KMS-11 (cell line): ENCODE data around the gene CPHXL2.

ENCODE experiments used
- H2AFZ ChIP-seq: fragments of 200-600 bp; sonication (generic); 2 replicates; pipeline ENCODE4 v1.6.1; 2016; ENCODE audit warnings: antibody characterized with exemption, mixed run types, low read depth
- H3K27ac ChIP-seq: fragments of 200-600 bp; sonication (generic); 2 replicates; pipeline ENCODE4 v1.6.1; 2016; ENCODE audit warnings: mild to moderate bottlenecking, mixed run types
- H3K27me3 ChIP-seq: fragments of 200-600 bp; sonication (generic); 2 replicates; pipeline ENCODE4 v1.6.1; 2017; ENCODE audit warnings: mild to moderate bottlenecking, low read depth, mixed run types, moderate library complexity; ENCODE audit not compliant: insufficient read depth
- H3K36me3 ChIP-seq: fragments of 200-600 bp; sonication (generic); 2 replicates; pipeline ENCODE4 v1.6.1; 2017; ENCODE audit warnings: mild to moderate bottlenecking, mixed run types; ENCODE audit not compliant: insufficient read depth
- H3K4me1 ChIP-seq: fragments of 200-600 bp; sonication (generic); 2 replicates; pipeline ENCODE4 v1.6.1; 2016; ENCODE audit warnings: mild to moderate bottlenecking, low read depth, mixed run types; ENCODE audit not compliant: poor library complexity, severe bottlenecking
- H3K4me2 ChIP-seq: fragments of 200-600 bp; sonication (generic); 2 replicates; pipeline ENCODE4 v1.7.0; 2016; ENCODE audit warnings: mild to moderate bottlenecking, mixed run types
- H3K4me3 ChIP-seq: fragments of 200-600 bp; sonication (generic); IDR thresholded peaks from 2 replicates; pipeline ENCODE4 v1.6.1; 2017; ENCODE audit warnings: low read depth, low read length, mixed read lengths; ENCODE audit not compliant: insufficient read depth
- H3K79me2 ChIP-seq: fragments of 200-600 bp; sonication (generic); 2 replicates; pipeline ENCODE4 v1.6.1; 2016; ENCODE audit warnings: low read depth, mixed run types; ENCODE audit not compliant: insufficient read depth
- H3K9ac ChIP-seq: fragments of 200-600 bp; sonication (generic); 2 replicates; pipeline ENCODE4 v1.6.1; 2016; ENCODE audit warnings: mild to moderate bottlenecking, mixed run types
- H4K20me1 ChIP-seq: fragments of 200-600 bp; sonication (generic); 2 replicates; pipeline ENCODE4 v1.6.1; 2016; ENCODE audit warnings: mild to moderate bottlenecking, mixed run types; ENCODE audit not compliant: insufficient read depth
- CTCF ChIP-seq: fragments of 200-600 bp; sonication (generic); conservative IDR thresholded peaks from 2 replicates; pipeline ENCODE4 v1.6.1; 2017; ENCODE audit warnings: low read depth, mild to moderate bottlenecking, antibody characterized with exemption, low read length, moderate library complexity, mixed read lengths

Gene CPHXL2

GRCh38 chr16:75644240-75645012, 32.4 kb downstream of the CPHXL2 start:
- Histone ChIP-seq H3K4me1 (peaks cover 21% of the 10 kb centered on the region), H3K4me3 (no peak overlapping the region), H4K20me1 (peaks cover 6% of the 10 kb centered on the region; the same call in 1 of the 2 replicates), H3K9ac (no peak overlapping the region), H3K79me2 (peaks cover 73% of the 10 kb centered on the region), H3K27ac (no peak overlapping the region), H3K36me3 (peaks cover 3% of the 10 kb centered on the region; the same call in 1 of the 2 replicates), H3K4me2 (no peak overlapping the region), H3K27me3 (no peaks in the 10 kb centered on the region), H2AFZ (no peak overlapping the region)
- no peak for TF ChIP-seq CTCF

- peaks cover 40% of the 10 kb centered on the region for H3K79me2 ChIP-seq
- no peak for TF ChIP-seq CTCF
- no peak overlapping the region for H3K4me3 ChIP-seq
- no peak overlapping the region for H3K9ac ChIP-seq
- H4K20me1 ChIP-seq = 0 out of 2 replicates have a peak, but pooled peaks cover 6% of the 10 kb centered on the region
- no peak overlapping the region for H3K4me2 ChIP-seq
- H3K4me1 ChIP-seq = peaks cover 12% of the 10 kb centered on the region
- H3K27ac ChIP-seq = no peak overlapping the region
- H3K36me3 ChIP-seq = peaks cover 15% of the 10 kb centered on the region
- H3K27me3 ChIP-seq = no peaks in the 10 kb centered on the region
- no peak overlapping the region for H2AFZ ChIP-seq
Measured at GRCh38 chr16:75640598-75640997, 36.2 kb downstream of the CPHXL2 start.

GRCh38 chr16:75635036-75635435, 41.8 kb downstream of the CPHXL2 start:
- Histone ChIP-seq H3K4me3 (no peak overlapping the region), H3K79me2 (peaks cover 5% of the 10 kb centered on the region; the same call in 1 of the 2 replicates), H3K4me2 (no peak overlapping the region), H3K4me1 (no peaks in the 10 kb centered on the region), H2AFZ (no peak overlapping the region), H3K27me3 (no peaks in the 10 kb centered on the region), H3K27ac (no peak overlapping the region), H3K9ac (no peak overlapping the region), H3K36me3 (peaks cover 31% of the 10 kb centered on the region), H4K20me1 (no peaks in the 10 kb centered on the region)
- TF ChIP-seq CTCF = no peak

- Histone ChIP-seq H4K20me1 (no peaks in the 10 kb centered on the region), H3K4me1 (no peaks in the 10 kb centered on the region), H3K27me3 (no peaks in the 10 kb centered on the region), H3K4me3 (no peak overlapping the region), H3K4me2 (no peak overlapping the region), H3K9ac (no peak overlapping the region), H2AFZ (no peak overlapping the region), H3K79me2 (no peaks in the 10 kb centered on the region), H3K36me3 (peaks cover 35% of the 10 kb centered on the region; the same call in 1 of the 2 replicates), H3K27ac (no peak overlapping the region)
- no peak for TF ChIP-seq CTCF
Measured at GRCh38 chr16:75632857-75633256, 44.0 kb downstream of the CPHXL2 start.
